OCI-LY7 (cell line): ENCODE results near the gene CDC42BPA. TPM values are rescaled to one million over a fixed set of nuclear protein-coding genes. Genes with fewer than 3 reads are reported as not detected.

Experiments used
- BruUV-seq: library from RNA; stranded (reverse); fragments of 400-500 nt; replicated peaks from 2 replicates; lab custom pipeline; 2021; lab: Mats Ljungman, UMichigan
- CTCF ChIA-PET: fragments of 300-600 bp; sonication (Branson Sonifier 250); formaldehyde crosslinking; loops from one replicate; lab custom pipeline; 2022; ENCODE audit warnings: antibody characterized with exemption; ENCODE audit not compliant: unreplicated experiment; lab: Charles Lee
- POLR2A ChIA-PET: fragments of 300-600 bp; sonication (Branson Sonifier 250); formaldehyde crosslinking; loops from one replicate; lab custom pipeline; 2022; ENCODE audit warnings: antibody characterized with exemption; lab: Charles Lee
- DNase-seq: peaks from one replicate; pipeline ENCODE4 v3.0.0-alpha.2; 2015; ENCODE audit warnings: low spot score
- H2AFZ ChIP-seq: fragments of 200-600 bp; sonication (generic), shearing (Covaris generic); 2 replicates; pipeline ENCODE4 v1.6.1; 2014; ENCODE audit warnings: mild to moderate bottlenecking, antibody characterized with exemption, low read length, moderate library complexity
- H3K27ac ChIP-seq: fragments of 200-600 bp; sonication (generic); 2 replicates; pipeline ENCODE4 v1.5.1; 2014; ENCODE audit warnings: mixed run types, low read depth, mild to moderate bottlenecking, moderate library complexity, low read length, inconsistent platforms; ENCODE audit not compliant: poor library complexity, severe bottlenecking
- H3K36me3 ChIP-seq: fragments of 200-600 bp; sonication (generic); 2 replicates; pipeline ENCODE4 v1.6.1; 2014; ENCODE audit warnings: mild to moderate bottlenecking, antibody characterized with exemption, low read length, moderate library complexity, mixed read lengths; ENCODE audit not compliant: insufficient read depth
- H3K4me1 ChIP-seq: fragments of 200-600 bp; sonication (generic); 2 replicates; pipeline ENCODE4 v1.5.1; 2014; ENCODE audit warnings: mild to moderate bottlenecking, low read length; ENCODE audit not compliant: insufficient read depth, poor library complexity, severe bottlenecking
- H3K4me2 ChIP-seq: fragments of 200-600 bp; sonication (generic); 2 replicates; pipeline ENCODE4 v1.6.1; 2014; ENCODE audit warnings: mild to moderate bottlenecking, low read length
- H3K4me3 ChIP-seq: fragments of 200-600 bp; sonication (generic); 2 replicates; pipeline ENCODE4 v1.5.1; 2014; ENCODE audit warnings: mild to moderate bottlenecking, low read depth, low read length; ENCODE audit not compliant: poor library complexity, severe bottlenecking
- H3K79me2 ChIP-seq: fragments of 200-600 bp; sonication (generic); 2 replicates; pipeline ENCODE4 v1.6.1; 2016; ENCODE audit warnings: low read depth, mild to moderate bottlenecking, low read length, moderate library complexity, mixed read lengths; ENCODE audit not compliant: insufficient read depth
- H3K9me2 ChIP-seq: fragments of 200-600 bp; sonication (generic); 2 replicates; pipeline ENCODE4 v1.6.1; 2016; ENCODE audit warnings: mild to moderate bottlenecking, low read length, mixed read lengths; ENCODE audit not compliant: insufficient read depth
- H3K9me3 ChIP-seq: fragments of 200-600 bp; sonication (generic); 2 replicates; pipeline ENCODE4 v1.6.1; 2014; ENCODE audit warnings: mild to moderate bottlenecking, mixed run types, low read length, mixed read lengths
- H4K20me1 ChIP-seq: fragments of 200-600 bp; sonication (generic); 2 replicates; pipeline ENCODE4 v1.6.1; 2014; ENCODE audit warnings: mild to moderate bottlenecking, antibody characterized with exemption, low read length, moderate library complexity, mixed read lengths; ENCODE audit not compliant: insufficient read depth
- CTCF ChIP-seq: fragments of 200-600 bp; sonication (generic); conservative IDR thresholded peaks from 2 replicates; pipeline ENCODE4 v1.5.1; 2014; ENCODE audit warnings: mild to moderate bottlenecking, antibody characterized with exemption, low read length, moderate library complexity, mixed read lengths
- EZH2phosphoT487 ChIP-seq: fragments of 200-600 bp; sonication (generic); IDR thresholded peaks from 2 replicates; pipeline ENCODE4 v1.6.1; 2018; ENCODE audit warnings: low read depth, borderline replicate concordance, mild to moderate bottlenecking, mixed run types, antibody characterized with exemption, low read length, moderate library complexity, mixed read lengths
- intact Hi-C: fragments of 100-400 bp; cut with micrococcal nuclease; formaldehyde crosslinking; loops from one replicate; pipeline ENCODE4 v1.10.0; 2022; ENCODE audit not compliant: unreplicated experiment
- small RNA-seq: library from RNA; depleted of rRNA; stranded (forward); fragments of <200 nt; gene quantifications from one replicate; pipeline ENCODE3, GENCODE V24; 2014
- total RNA-seq, 2 experiments: library from RNA; depleted of rRNA in 1 of 2; stranded (reverse); fragments of >200 nt in 1 of 2; shearing (Covaris generic) in 1 of 2; gene quantifications; 2 replicates each; pipeline ENCODE4 v1.2.3, GENCODE V29; 2014 to 2022

CDC42BPA gene
- total RNA-seq, 2 experiments from 2014 or later = not detected

GRCh38 chr1:226940806-226941067 is 377.6 kb downstream of the CDC42BPA start:
- no peaks in the 10 kb centered on the region for H3K79me2 ChIP-seq
- H3K9me2 ChIP-seq = no peaks in the 10 kb centered on the region
- no peaks in the 10 kb centered on the region for H3K36me3 ChIP-seq
- H3K4me1 ChIP-seq = peaks cover 26% of the 10 kb centered on the region
- intact Hi-C loops = loop anchor here (5.0 kb wide), 1 partner anchor 308 kb away; no protein-coding TSS in a partner anchor
- CTCF ChIA-PET = no interaction called here
- H2AFZ ChIP-seq = peak overlapping the region; percentile 74; the same call in 1 of the 2 replicates
- BruUV-seq = no TSS peak
- POLR2A ChIA-PET = interaction anchor here (0.9 kb wide), 1 partner anchor 58 kb away, joined by 7 read pairs; no protein-coding TSS in a partner anchor
- DNase-seq = no peak
- peak overlapping the region; percentile 83 for H3K4me3 ChIP-seq
- H3K9me3 ChIP-seq = 0 out of 2 replicates have a peak, but pooled peaks cover 2% of the 10 kb centered on the region
- H4K20me1 ChIP-seq = no peaks in the 10 kb centered on the region
- H3K4me2 ChIP-seq = peak overlapping the region; percentile 95
- no peak overlapping the region for H3K27ac ChIP-seq
- TF ChIP-seq EZH2phosphoT487 (no peak), CTCF (no peak)

DNA sequence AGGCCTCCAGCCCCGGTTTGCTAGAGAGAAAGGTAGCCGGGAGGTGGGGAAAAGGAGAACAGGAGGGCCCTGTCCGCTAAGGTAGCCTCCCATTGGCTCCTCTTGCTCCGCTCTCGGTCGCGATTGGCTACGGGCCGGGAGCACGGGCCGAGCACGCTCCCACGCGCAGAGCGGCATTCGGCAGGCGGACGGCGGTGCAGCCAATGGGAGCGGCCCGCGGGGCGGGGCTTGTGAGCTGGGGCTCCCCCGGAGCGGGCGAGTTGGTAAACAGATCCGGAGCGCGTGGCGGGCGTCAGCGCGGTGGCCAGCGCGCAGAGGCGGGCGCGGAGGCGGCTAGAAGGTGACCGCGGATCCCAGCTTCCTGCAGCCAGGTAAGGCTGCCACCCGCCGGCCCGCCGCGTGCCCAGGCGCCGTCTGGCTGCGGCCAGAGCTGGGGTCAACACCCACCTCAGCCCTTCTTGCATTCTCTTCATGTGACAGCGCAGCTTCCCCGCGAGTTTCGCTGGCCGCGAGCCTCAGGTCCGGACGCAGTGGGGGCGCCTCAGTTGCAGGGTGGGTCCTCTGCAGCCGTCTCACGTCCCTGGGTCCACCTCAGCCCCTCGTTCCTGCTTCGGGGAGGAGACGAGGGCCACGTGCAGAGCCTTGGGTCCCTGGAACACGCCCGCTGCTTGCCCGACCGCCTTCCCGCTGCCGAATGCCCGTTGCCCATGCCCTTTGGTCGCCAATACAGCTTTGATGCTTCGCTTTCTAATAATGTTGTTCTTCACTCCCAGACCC is 378.1 kb downstream of the CDC42BPA start, which contains the start of gene COQ8A:
Gene COQ8A (plus strand): TSS at position 266 of the 777 bp plus-strand sequence. CDS start 21,092 bp downstream, outside the sequence.
- peak; percentile 99 for DNase-seq
- Histone ChIP-seq H3K27ac (peak within 1 kb of the TSS; percentile 91), H3K9me2 (no peaks in the 10 kb centered on the region), H4K20me1 (no peaks in the 10 kb centered on the region), H2AFZ (peak within 1 kb of the TSS; percentile 80), H3K4me3 (peak within 1 kb of the TSS; percentile 83), H3K79me2 (no peaks in the 10 kb centered on the region), H3K4me1 (peaks cover 26% of the 10 kb centered on the region), H3K9me3 (peaks cover 7% of the 10 kb centered on the region; the same call in 1 of the 2 replicates), H3K36me3 (no peaks in the 10 kb centered on the region), H3K4me2 (peak within 1 kb of the TSS; percentile 95)
- intact Hi-C loops = loop anchor here (5.0 kb wide), 1 partner anchor 308 kb away; no protein-coding TSS in a partner anchor
- no TSS peak for BruUV-seq
- ChIA-PET POLR2A (interaction anchor here (0.9 kb wide), 1 partner anchor 57 kb away, joined by 7 read pairs; no protein-coding TSS in a partner anchor), CTCF (interaction anchor here (0.6 kb wide), 1 partner anchor 978 kb away, joined by 3 read pairs; no protein-coding TSS in a partner anchor)
- TF ChIP-seq CTCF (no peak), EZH2phosphoT487 (no peak)

Small RNA genes lying within 50 kb of the gene (small RNA-seq; reads per million reads assigned to genes)
- gene AL353689.1 = not detected

Other genes with a start within 250 kb of the CDC42BPA start
- 23.9 and 28.3 TPM in 2 replicates for gene ZNF678, start 245.1 kb upstream of the CDC42BPA start, total RNA-seq (2014; rRNA removed; shearing (Covaris generic))
- gene ZNF678, start 245.1 kb upstream of the CDC42BPA start, total RNA-seq (2022) = 19.7 and 20.4 TPM in 2 replicates